Measurements from ENCODE around the gene ARFGAP3.

Gene ARFGAP3

GRCh38 chr22:42897960-42898359 lies 40.9 kb upstream of the ARFGAP3 start:
- Histone ChIP-seq H3K4me3 (no peak overlapping the region), H3K27ac (no peak overlapping the region)
- TF ChIP-seq CTCF (IDR thresholded peaks at IDR 0.05), result no peak
- no peak for DNase-seq (ENCODE audit: low spot score)

GRCh38 chr22:42895541-42895981 lies 38.5 kb upstream of the ARFGAP3 start:
- no peak for TF ChIP-seq CTCF (IDR thresholded peaks at IDR 0.05)
- no peak for DNase-seq (ENCODE audit: low spot score)
- H3K4me3 ChIP-seq, result peak overlapping the region; percentile 6
- H3K27ac ChIP-seq, result peak overlapping the region; percentile 38 to 63

GRCh38 chr22:42895087-42895486 lies 38.0 kb upstream of the ARFGAP3 start:
- DNase-seq (ENCODE audit: low spot score), result no peak
- no peak for TF ChIP-seq CTCF (IDR thresholded peaks at IDR 0.05)
- H3K27ac ChIP-seq, result peak overlapping the region in 1 of 2 donors; percentile 63
- no peak overlapping the region for H3K4me3 ChIP-seq

- no peak for TF ChIP-seq CTCF (IDR thresholded peaks at IDR 0.05)
- no peak for DNase-seq (ENCODE audit: low spot score)
- no peak overlapping the region for H3K4me3 ChIP-seq
- H3K27ac ChIP-seq, result no peak overlapping the region
Observed at GRCh38 chr22:42893371-42894150, 36.5 kb upstream of the ARFGAP3 start.

- no peak for TF ChIP-seq CTCF (IDR thresholded peaks at IDR 0.05)
- H3K27ac ChIP-seq, result no peak overlapping the region
- no peak for DNase-seq (ENCODE audit: low spot score)
- no peak overlapping the region for H3K4me3 ChIP-seq
Observed at GRCh38 chr22:42892571-42893316, 35.7 kb upstream of the ARFGAP3 start.

DNA sequence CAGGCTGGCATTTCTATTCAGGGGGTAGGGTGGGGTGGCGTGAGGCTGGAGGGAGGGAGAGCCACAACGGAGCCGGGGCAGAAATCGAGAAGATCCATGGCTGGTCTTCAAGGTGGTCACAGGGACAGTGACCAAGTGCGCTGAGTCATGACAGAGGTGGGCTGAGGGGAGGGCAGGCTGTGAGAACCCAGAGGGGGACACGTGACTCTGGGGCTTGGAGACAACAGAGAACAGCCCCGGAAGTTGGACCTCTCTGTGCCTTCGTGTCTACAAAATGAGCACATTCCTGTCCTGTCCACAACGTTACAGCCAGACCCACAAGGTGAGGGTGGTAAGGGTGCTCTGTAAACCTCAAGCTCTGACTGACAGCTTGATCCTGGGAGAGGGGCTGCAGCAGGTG lies 35.1 kb upstream of the ARFGAP3 start:
- Histone ChIP-seq H3K4me3 (no peak overlapping the region), H3K27ac (no peak overlapping the region)
- TF ChIP-seq CTCF (IDR thresholded peaks at IDR 0.05), result no peak
- no peak for DNase-seq (ENCODE audit: low spot score)

Data from coronary artery (tissue), 2 donors.